HG03025 (cell line): ENCODE results near the gene CADM4.
"Not testable (repeated sequence)": the region's sequence is repeated elsewhere in the genome, so short reads cannot be mapped to it uniquely, and the experiment has no call there.

Source experiments
- ATAC-seq: cut with Tn5 transposase; IDR thresholded peaks from one replicate; pipeline ENCODE4 v1.9.1; 2021; ENCODE audit warnings: mild to moderate bottlenecking, moderate library complexity; ENCODE audit not compliant: unreplicated experiment, low FRiP score

Gene CADM4

DNA sequence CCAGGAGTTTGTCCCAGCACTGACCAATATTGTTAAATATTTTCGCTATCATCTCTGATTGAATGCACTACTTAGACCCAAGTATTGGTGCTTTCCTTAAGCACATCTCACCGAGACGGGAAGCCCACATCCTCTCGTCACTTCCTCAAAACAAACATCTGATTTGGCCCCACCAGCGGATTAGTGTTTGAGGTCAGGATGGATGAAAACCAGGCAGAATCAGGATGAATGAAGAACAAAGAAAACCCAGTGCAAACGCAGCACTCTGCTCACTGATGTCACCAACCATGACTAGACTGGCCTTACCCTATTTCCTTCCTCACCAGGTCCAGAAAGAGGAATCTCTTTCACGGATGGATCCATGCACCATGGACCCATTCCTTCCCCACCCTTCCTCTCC lies 24.4 kb upstream of the CADM4 start:
- ATAC-seq: no peak

DNA sequence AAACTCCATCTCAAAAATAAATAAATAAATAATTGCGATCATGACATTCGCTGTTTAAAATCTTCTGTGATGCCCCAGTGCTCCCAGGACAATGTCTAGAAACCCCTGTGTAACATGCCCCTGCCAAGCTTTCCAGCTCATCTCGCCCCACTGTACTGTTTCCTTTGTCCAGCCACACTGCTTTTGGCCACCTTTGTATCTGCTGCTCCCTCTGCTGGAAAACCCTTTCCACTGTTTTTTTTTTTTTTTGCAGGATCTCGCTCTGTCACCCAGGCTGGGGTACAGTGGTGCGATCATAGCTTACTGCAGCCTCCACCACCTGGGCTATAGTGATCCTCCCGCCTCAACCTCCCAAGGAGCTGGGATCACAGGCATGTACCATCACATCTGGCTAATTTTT lies 22.8 kb upstream of the CADM4 start:
- ATAC-seq: no peak

DNA sequence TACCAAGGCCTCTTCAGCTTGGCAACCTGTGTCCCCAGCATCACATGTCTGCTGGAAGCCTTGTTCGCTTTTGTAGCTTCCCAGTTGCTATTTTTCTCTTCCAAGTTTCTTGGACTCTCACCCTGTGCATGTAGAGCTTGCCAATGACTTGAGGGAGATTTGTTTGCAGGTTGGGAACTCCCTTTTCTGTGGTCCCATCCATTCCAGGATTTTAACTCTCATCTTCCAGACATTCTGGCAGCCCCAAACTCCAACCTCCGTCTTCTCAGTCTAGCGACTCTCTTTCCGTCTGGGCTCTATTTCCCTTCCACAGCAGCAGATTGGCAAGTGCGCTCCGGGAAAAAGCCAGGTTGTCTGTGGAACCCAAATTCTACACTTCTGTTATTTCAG lies 21.3 kb upstream of the CADM4 start:
- ATAC-seq: no peak

DNA sequence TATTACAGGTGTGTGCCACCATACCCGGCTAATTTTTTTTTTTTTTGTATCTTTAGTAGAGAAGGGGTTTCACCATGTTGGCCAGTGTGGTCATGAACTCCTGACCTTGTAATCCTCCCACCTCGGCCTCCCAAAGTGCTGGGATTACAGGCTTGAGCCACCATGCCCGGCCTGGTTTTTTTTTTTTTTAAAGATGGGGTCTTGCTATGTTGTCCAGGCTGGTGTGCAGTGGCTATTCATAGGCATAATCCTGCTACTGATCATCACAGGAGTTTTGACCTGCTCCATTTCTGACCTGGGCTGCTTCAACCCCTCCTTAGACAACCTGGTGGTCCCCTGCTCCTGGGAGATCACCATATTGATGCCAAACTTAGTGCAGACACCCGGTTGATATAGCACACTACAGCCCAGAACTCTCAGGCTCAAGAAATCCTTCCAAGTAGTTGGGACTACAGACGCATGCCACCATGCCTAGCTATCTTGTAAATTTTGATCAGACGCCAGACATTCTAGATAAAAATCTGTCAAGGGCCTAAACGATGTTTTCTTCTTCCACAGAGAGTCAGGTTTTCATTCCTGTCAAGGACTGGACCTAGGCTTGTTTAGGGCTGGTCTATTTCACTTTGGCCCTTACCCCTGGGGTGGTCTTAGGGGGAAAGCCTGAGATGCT lies 20.8 kb upstream of the CADM4 start:
- no peak for ATAC-seq

DNA sequence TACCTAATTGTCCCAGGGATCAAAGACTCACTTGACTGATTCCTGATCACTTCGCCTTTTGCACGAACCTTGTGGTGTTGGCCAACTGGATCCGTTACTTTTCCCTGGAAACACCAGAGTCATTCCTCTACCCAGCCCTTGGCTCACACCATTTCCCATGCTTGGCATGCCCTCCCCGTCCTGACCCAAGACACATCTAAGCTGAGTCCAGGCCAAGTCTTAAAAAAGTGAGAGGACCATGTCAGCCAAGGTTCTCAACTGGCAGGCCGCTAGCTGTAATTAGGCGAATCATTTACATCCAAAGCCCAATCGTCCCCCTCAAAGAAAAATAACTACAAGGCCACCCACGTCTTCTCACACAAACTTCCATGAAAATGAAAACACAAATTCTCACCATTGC lies 18.8 kb upstream of the CADM4 start:
- ATAC-seq: no peak

DNA sequence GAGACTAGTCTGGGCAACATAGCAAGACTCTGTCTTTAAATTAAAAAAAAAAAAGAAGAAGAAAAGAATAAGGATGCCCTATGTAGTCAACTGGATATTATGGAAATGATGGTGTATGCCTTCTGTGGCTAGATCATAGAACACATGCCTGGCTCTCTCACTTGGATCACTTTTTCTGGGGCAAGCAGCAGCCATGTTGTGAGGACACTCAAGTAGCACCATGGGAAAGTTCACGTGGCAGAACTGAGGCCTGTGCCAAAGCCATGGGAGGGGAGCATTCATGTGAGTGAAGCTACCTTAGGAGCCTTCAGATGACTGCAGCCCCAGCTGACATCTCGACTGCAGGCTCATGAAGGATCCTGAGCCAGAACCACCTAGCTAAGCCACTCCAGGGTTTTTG lies 18.4 kb upstream of the CADM4 start:
- ATAC-seq: no peak

DNA sequence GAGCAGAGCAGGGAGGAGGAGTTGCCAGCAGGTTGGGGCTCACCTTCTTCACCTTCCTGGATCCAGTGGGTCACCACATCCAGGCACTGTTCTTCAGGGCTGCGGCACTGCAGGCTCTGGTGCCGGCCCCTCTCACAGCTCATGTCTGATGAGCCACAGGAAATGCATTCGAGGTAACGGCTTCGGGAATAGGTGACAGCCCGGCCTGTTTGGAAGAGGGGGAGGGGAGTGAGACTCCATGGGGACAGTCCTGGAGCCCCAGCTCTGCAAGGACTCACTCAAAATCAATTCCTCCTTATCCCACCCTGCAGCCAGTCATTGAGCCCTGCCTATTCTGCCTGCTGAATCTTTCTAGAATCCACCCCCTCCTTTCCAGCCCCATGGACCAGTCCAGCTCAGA lies 16.8 kb upstream of the CADM4 start:
- ATAC-seq: no peak

DNA sequence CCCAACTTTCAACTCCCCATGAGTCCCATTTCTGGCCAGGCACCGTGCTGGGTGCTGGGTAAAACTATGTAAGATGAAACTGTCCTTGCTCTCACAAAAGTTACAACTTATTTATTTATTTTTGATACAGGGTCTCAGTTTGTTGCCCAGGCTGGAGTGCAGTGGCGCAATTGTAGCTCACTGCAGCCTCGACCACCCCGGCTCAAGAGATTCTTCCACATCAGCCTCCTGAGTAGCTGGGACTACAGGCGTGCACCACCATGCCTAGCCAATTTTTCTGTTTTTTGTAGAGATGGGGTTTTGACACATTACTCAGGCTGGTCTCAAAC lies 12.9 kb upstream of the CADM4 start:
- ATAC-seq: no peak

DNA sequence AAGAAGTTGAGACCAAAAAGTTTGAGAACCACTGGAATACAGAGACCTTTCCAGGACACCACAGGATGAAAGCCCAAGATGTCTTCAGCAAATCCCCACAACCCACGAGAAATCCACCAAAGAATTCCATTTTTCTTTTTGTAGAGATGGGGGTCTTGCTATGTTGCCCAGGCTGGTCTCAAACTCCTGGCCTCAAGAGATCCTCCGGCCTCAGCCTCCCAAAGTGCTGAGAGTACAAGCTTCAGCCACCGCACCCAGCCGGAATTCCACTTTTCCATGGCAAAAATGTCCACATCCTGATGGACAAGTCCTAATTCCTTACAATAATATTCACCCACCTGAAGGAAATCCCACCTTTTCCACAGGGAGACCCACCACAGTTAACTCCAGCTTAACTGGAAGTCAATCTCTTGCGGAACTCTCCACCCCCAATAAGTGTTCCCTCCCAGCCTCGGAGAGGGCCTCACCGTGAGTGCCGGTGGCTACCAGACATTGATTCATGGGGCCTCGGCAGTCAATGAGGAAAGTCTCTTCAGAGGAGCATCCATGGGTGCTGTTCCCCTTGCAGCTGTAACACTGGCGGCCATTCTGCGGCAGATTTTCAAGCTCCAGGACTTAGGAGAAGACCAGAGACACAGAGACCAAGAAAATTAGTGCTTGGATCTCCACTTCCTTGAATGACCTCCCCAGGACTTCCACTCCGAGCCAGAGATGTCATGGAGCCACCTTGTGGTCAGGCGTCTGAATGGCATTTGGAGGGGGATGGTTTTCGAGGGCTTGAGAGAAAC lies 12.3 kb upstream of the CADM4 start:
- ATAC-seq: no peak

DNA sequence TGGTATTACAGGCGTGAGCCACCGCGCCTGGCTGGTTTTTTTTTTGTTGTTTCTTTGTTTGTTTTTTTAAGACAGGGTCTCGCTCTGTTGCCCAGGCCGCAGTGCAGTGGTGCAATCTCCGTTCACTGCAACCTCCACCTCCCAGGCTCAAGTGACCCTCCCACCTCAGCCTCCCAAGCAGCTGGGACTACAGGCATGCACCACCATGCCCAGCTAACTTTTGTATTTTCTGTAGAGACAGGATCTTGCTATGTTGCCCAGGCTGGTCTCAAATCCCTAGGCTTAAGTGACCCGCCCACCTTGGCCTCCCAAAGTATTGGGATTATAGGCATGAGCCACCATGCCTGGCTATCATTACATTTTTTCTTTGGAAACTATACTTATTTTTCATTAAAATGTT lies 10.6 kb upstream of the CADM4 start:
- not testable (repeated sequence) for ATAC-seq

DNA sequence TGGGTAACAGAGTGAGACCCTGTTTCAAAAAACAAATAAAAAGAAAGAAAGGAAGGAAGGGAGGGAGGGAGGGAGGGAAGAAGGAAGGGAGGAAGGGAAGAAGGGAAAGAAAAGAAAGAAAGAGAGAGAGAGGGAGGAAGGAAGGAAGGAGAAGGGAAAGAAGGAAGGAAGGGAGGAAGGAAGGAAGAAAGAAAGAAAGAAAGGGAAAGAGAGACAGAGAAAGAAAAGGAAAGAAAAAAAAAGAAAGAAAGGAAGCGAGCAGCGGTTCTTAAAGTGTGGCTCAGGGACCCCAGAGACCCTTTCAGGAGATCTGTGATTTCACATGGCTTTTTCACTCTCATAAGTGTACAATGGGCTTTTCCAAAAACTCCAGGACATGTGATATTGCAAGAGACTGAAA lies 9.9 kb upstream of the CADM4 start:
- no peak for ATAC-seq

DNA sequence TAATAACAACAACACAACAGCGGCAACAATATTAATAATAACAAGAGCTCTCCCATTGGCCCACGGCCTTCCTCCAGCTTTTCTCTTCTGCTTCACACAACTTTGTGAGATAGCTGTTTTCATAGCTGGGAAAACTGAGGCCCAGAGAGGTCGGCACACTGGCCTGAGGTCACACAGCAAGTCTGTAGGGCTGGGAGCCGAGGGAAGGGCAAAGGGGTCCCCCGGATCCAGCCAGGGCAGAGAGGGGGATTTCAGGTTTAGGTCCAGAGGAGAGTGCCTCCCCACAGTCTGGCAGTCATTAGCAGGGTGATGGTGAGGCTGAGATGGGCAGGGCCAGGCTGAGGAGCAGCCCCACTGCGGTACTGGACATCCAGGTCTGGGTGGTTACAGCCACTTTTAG lies 9.0 kb upstream of the CADM4 start:
- ATAC-seq: no peak

DNA sequence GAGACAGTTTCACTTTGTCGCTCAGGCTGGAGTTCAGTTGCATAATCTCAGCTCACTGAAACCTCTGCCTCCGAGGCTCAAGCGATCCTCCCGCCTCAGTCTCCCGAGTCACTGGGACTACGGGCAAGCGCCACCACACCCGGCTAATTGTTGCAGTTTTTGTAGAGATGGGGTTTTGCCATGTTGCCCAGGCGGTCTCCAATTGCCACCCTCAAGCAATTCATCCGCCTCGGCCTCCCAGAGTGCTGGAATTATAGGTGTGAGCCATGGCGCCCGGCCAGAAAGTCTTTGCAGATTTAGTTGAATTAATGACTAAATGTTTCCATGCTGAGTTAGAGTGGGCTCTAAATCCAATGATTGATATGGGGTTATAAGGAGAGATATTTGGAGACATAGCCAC lies 4.5 kb upstream of the CADM4 start:
- ATAC-seq: no peak

DNA sequence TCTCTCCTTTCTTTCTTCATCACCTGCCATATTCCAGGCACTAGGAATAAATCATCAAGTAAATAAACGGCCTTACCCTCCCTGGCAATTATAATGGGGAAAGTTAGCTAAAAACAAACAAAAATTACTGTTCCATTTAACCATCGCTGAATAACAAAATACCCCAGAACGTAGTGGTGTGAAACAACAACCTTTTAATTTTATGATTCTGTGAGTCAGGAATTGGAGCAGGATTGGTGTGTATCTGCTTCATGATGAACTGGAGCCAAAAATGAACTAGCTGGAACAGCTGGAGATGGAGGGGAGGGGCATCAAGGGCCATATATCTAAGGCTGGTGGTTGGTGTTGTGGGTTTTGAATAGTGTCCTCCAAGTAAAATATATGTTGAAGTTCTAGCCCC lies 3.7 kb upstream of the CADM4 start:
- ATAC-seq: no peak

DNA sequence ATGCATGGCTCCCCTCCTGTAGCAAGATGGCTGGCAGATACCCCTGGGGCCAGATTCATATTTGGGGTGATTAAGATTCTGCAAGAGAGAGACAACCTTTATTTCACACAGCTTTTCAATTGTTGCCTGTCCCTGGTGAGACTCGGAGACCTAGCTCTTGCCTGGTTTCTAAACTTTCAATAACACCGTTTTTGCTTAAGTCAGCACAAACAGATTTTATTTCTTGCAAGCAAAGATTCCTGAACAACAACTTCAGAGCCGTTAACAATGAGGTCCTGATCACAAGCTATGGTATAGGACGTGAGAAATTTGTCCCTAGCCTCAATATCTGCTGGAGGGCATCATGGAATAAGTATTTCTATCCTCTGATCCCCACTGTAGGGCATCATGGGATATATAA lies 2.9 kb upstream of the CADM4 start:
- no peak for ATAC-seq

DNA sequence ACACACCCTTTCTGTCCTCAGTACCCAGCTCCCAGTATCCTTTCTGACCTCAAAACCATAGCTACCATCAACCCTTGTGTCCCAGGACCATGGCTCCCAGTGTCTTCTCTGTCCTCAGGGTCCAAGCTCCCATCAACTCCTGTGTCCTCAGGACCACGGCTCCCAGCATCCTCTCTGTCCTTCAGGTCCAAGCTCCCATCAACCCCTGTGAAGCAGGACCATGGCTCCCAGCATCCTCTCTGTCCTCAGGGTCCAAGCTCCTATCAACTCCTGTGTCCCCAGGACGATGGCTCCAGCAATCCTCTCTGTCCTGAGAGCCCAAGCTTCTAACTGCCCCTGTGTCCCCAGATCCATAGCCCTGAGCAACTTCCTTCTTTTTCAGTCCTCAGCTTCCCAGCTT lies 1.7 kb upstream of the CADM4 start:
- ATAC-seq: no peak

DNA sequence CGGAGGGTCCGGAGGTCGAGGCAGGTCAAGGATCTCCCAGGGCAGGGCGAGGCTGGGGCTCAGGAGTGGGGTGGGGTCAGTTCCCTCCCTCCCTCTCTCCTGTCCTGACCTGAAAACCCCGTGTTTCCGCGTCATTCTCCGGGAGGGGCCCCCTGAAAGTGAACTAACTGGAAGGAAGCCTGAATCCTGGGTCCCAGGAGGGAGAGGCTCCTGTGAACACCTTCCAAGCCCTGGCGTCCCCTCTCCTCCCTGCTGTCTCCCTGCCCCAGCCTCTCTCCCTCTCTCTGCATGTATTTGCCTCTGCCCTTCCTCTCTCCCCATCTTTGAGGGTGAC lies 741 bp upstream of the CADM4 start:
- no peak for ATAC-seq

DNA sequence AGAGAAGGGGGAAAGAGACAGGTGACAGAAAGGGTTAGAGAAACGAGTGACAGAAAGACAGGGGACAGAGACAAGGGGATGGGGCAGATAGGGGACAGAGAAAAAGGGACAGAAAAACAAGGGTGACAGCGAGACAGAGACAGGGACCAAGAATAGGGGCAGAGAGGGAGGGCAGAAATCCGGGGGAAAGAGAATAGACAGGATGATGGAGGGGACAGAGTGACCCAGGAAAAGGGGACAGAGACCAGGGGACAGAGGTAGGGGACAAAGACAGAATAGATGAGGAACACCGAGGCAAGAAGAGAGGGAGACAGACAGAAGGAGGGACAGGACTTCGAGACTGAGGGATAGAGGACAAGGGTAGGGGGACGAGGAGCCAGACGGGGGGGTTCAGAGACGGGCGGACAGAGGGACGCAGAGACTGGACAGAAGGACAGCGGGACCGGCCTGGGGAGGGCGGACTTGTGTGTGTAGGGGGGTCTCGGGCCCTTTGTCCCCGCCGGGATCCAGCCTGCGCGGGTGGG lies 593 bp downstream of the CADM4 start:
- ATAC-seq: no peak

DNA sequence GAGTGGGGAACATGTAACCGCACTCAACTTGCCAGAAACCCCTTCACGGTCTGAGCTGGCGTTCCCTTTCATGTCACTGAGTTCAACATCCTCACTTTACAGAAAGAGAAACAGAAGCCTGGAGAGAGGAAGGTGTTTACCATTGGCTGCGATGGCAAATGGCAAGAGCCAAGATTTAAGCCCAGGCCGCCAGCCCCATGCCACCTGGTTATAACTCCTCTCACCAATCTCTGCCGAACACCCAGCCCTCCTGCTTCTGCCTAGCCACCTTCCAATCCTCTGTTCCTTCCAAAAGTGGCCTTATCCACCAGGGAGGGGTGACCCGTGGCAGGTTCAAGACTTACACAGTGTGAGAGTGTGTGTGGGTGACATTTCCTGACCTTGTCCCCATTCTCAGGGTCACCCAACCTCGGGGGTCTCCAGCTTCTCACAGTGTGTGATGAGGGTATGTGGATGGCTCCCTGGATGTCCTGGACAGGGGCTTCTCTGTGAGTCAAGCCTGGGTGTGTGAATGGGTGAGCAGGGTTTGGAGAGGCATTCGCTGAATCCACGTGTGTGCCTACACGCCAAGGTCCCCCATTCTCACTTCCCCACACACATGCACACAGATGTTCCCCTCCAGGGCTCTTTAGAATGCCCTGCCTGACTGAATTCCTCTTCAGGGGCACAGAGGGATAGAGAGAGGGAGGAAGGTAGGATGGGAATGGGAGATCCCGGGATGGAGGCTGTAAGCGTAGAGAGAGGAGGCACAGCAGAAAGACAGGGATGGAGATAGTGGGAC lies 1.2 kb downstream of the CADM4 start:
- no peak for ATAC-seq

DNA sequence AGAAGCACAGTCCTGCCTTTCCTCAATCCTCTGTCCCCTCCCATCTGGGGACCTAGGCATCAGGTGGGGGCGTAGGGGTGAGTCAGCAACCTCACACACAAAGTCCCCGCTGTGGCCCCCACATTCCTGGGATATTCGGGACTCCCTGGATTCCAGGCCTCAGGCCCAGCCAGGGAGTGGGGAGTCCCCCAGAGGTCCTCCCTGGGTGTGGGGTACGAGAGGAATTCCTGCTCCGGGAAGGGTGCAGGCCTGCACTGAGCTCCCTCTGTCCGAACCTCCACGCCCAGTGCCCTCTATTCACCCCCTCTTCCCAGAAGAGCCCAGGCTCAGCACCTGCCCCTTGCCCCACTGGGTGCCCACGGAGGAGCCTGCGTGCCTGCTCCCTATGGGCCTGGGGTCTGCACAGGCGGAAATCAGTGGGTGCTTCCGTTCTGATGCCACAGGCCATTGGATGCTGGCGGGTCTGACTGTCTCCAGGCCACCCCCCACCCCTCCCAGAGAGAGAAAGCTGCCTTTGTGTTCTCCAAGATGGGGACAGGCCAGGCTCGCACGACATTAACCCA lies 3.4 kb downstream of the CADM4 start:
- ATAC-seq: no peak

DNA sequence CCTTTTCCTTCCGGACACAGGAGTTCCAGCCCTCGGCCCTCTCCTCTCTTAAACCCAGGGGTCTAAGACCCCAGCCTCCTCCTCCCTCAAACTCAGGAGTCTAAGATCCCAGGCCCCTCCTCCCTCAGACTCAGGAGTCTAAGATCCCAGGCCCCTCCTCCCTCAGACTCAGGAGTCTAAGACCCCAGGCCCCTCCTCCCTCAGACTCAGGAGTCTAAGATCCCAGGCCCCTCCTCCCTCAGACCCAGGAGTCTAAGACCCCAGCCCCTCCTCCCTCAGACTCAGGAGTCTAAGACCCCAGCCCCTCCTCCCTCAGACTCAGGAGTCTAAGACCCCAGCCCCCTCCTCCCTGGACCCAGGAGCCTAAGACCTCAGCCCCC lies 4.1 kb downstream of the CADM4 start:
- ATAC-seq: not testable (repeated sequence)
